ENCODE data around the gene SEMA3E.

SEMA3E gene

GRCh38 chr7:83663131-83663530 lies 14.2 kb upstream of the SEMA3E start:
- TF ChIP-seq CTCF (IDR thresholded peaks at IDR 0.05; ENCODE audit: extremely low read depth, insufficient read depth, missing control alignments) = no peak
- in situ Hi-C loops (cut with MboI; ENCODE audit: low pct_unique_long_range_greater_than_20kb, low sequenced_read_pairs, unreplicated experiment) = loop anchor here (25.0 kb wide), 1 partner anchor 226 kb away; no protein-coding TSS in a partner anchor
- DNase-seq (ENCODE audit: low spot score) = no peak

DNA sequence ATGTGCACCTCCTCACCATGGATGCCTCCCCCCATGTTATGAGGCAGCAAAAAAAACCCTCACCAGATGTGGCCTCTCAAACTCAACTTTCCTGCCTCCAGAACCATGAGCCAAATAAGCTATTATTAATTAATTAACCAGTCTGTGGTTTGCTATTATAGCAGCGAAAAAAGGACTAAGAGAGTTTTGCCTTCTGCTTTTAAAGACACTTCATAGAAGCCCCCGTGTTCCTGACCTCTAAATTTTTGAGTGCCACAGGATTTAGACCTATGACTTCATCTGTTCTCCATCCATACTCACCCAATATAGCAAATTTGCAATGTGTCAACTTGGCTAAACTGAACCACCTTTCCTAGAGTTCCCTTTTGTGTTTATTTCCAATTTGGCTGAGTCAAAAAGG lies 9.2 kb upstream of the SEMA3E start:
- no peak for DNase-seq (ENCODE audit: low spot score)
- TF ChIP-seq CTCF (IDR thresholded peaks at IDR 0.05; ENCODE audit: extremely low read depth, insufficient read depth, missing control alignments) = no peak
- in situ Hi-C loops (cut with MboI; ENCODE audit: low pct_unique_long_range_greater_than_20kb, low sequenced_read_pairs, unreplicated experiment) = loop anchor here (25.0 kb wide), 1 partner anchor 221 kb away; no protein-coding TSS in a partner anchor

- in situ Hi-C loops (cut with MboI; ENCODE audit: low pct_unique_long_range_greater_than_20kb, low sequenced_read_pairs, unreplicated experiment) = loop anchor here (25.0 kb wide), 1 partner anchor 219 kb away; no protein-coding TSS in a partner anchor
- peak; percentile 20 for DNase-seq (ENCODE audit: low spot score)
- peak; percentile 91 for TF ChIP-seq CTCF (IDR thresholded peaks at IDR 0.05; ENCODE audit: extremely low read depth, insufficient read depth, missing control alignments)
Observed at GRCh38 chr7:83655951-83656556, 7.1 kb upstream of the SEMA3E start.

DNA sequence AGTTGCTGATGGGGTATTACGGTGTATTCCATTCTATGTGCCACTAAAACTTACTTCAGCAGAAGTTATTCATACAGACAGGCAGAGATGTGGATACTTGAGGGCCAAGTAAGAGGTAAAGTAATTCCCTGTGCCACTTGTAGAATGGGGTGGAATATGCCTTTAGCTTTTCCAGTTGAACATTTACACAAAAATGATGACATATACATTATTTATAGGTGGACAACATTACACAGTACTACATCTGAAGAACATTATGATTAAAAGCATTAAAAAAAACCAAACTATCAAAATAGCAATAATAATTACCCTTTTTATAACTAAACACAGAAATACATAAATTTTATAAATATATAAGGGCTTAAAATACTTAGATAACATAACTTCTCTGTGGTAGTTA lies 3.5 kb upstream of the SEMA3E start:
- DNase-seq (ENCODE audit: low spot score) = no peak
- in situ Hi-C loops (cut with MboI; ENCODE audit: low pct_unique_long_range_greater_than_20kb, low sequenced_read_pairs, unreplicated experiment) = loop anchor here (25.0 kb wide), 1 partner anchor 215 kb away; no protein-coding TSS in a partner anchor
- no peak for TF ChIP-seq CTCF (IDR thresholded peaks at IDR 0.05; ENCODE audit: extremely low read depth, insufficient read depth, missing control alignments)

- TF ChIP-seq CTCF (IDR thresholded peaks at IDR 0.05; ENCODE audit: extremely low read depth, insufficient read depth, missing control alignments) = no peak
- DNase-seq (ENCODE audit: low spot score) = no peak
- in situ Hi-C loops (cut with MboI; ENCODE audit: low pct_unique_long_range_greater_than_20kb, low sequenced_read_pairs, unreplicated experiment) = loop anchor here (25.0 kb wide), 1 partner anchor 212 kb away; no protein-coding TSS in a partner anchor
Observed at GRCh38 chr7:83649701-83650100, 762 bp upstream of the SEMA3E start.

- in situ Hi-C loops (cut with MboI; ENCODE audit: low pct_unique_long_range_greater_than_20kb, low sequenced_read_pairs, unreplicated experiment) = no loop called here
- DNase-seq (ENCODE audit: low spot score) = no peak
- TF ChIP-seq CTCF (IDR thresholded peaks at IDR 0.05; ENCODE audit: extremely low read depth, insufficient read depth, missing control alignments) = no peak
Observed at GRCh38 chr7:83646027-83646426, 2.9 kb downstream of the SEMA3E start.
